ENCODE results near the gene BABAM2.

BABAM2 gene

DNA sequence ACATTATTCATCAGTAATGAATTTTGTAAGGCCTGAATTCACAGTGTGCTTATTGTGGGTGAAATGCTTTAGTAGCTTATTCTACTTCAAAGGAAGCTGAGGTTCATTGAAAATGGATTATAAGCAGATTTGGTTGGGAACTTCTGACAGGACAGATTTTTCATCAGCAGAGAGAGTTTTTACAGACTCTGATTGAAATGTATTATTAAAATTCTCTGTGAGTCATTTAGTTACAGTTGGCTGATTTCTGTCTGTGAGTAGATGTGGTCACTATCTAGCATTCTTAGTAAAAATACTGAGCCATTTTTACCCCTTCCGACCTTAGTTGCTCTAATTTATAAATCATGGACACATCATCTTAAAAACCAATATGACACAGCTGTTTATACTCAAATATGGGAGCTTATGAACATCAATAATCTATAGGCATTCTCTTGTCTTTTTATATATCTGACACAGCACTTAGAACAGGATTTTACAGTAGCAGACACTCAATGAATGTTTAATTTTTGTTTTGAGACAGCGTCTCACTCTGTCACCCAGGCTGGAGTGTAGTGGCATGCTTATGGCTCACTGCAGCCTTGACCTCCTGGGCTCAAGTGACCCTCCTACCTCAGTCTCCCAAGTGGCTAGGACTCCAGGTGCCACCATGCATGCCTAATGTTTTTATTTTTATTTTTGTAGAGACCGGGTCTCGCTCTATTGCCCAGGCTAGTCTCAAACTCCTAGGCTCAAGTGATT lies 239.6 kb downstream of the BABAM2 start:
- no peak for DNase-seq (ENCODE audit: low read depth)

DNA sequence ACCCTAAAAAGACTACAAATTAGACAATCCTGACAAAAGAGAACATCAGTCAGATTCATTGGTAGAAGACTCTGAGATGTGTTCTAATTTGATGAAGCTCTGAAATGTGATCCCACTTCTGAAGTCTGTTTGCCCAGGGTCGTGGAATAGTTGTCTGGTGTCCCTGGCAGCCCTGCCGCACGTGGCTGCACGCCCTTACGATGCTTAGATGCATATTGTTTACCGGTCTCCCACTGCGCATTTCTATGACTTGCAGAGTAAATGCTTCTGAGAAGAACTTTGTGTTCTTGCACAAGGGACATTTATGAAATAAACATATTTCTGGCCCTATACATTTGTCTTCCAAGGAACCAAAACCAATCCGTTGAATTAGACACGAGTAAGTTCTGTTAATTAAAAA lies 243.2 kb downstream of the BABAM2 start:
- DNase-seq (ENCODE audit: low read depth) = no peak

DNA sequence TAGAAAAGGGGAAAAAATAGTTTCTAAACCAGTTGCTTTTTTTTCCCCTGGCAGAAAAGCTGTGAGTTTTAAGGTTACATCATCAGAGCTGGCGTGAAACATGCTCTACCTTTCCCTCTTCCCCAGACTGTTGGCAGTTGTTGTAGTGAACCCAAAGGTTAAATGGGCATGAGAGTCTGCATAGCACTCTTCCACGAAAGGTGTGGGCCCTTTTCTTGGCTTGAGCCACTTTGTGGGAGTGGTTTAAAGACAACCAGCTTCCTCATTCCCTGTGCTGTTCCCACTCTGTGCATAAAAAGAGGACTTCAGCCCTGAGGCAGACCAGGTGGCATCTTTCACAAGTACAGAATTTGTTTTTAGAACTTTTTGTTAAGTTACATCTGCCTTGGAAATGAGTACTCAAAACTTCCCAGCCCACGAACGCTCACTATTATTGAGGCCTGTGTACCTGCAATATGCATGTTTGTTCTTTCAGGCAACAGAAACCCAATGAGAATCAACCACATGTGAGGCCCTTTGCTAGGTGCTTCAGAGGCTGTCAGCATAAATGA lies 243.8 kb downstream of the BABAM2 start:
- DNase-seq (ENCODE audit: low read depth) = no peak

DNA sequence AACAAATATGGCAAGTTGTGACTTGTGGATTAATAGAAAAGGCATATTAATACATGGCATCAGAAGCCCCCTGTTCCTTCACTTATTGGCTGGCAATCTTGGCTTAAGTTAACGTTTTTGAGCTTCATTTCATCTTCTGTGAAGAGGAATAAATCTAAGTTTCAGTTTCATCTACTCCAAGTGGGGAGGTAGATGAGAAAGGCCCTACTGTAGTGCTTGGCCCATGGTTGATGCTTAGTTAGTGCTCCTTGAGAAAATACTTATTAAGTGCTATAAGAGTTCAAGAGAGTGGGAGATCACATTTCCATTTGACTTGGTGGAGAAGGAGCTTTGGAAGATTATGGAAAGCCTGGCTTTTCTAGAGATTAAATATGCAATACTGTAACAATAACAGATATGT lies 244.3 kb downstream of the BABAM2 start:
- DNase-seq (ENCODE audit: low read depth) = no peak

DNA sequence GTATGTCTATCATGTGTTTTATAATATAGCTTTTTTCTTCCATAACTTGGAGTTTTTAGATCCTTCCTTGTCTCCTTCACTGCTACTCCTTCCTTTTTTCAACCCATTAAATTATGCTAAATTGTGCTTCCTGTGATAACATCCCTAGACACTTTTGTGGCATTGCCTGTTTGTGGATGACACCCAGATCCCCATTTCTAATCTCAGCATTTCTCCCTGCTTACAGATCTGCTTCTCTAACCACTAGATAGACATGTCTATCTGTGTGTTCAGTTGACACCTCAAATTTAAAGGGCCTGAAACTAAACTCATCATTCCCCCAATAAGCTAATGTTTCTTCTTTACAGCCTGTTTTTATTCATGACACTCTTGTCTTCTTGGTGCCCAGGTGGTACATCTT lies 244.8 kb downstream of the BABAM2 start:
- no peak for DNase-seq (ENCODE audit: low read depth)

DNA sequence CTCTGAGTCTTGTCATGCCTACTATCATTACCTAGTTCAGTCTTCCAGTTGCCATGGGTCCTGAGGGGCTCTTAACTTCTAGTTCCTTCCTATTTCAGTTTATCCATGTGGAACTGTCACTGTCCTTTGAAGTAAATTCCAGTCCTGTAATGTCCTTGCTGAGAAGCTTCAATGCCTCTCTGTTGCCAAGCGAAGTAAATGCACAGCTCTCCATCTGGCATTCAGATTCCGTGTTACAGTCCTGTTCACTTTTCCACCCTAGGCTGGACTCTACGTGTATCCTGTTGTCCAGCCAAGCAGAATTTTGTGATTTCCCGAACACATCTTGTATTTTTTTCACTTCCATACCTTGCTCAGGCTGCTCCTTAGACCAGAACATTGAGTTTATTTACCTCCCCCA lies 245.3 kb downstream of the BABAM2 start:
- DNase-seq (ENCODE audit: low read depth) = no peak

DNA sequence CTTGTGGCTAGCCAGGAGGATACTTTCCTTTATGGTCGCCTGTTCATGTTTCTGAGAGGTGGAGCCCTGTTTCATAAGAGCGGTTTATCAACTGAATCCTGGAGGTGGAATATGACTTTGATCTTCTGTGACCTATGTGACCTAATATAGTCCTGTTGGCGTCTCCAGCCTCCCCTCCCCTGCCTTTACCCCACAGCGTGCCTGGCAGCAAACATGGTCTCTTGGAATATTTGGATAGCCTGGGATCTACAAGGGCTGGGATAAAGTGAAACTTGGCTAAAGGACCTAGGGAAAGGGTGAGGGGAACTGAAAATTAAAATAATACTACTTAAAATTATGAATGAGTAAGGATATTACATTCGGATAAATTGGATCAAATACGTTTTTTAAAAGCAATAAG lies 246.0 kb downstream of the BABAM2 start:
- DNase-seq (ENCODE audit: low read depth) = no peak

DNA sequence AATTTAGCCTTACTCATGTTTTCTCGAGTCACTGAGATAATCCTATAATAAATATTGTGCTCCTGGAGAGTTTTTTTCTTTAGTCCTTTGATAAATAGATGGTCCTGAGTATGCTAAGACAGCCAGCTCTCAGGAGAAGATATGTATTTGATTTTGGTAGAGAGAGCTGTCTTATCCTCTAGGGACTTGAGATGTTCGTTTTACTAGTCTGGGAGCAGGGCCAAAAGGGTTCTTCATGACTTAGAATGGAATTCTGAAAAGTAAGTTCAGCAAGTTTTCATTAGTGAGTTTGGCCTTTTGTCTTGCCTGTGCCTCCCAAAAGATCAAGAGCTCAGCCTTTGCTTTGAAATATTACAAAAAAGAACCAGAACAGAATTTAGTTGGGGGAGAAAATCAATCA lies 246.7 kb downstream of the BABAM2 start:
- no peak for DNase-seq (ENCODE audit: low read depth)

DNA sequence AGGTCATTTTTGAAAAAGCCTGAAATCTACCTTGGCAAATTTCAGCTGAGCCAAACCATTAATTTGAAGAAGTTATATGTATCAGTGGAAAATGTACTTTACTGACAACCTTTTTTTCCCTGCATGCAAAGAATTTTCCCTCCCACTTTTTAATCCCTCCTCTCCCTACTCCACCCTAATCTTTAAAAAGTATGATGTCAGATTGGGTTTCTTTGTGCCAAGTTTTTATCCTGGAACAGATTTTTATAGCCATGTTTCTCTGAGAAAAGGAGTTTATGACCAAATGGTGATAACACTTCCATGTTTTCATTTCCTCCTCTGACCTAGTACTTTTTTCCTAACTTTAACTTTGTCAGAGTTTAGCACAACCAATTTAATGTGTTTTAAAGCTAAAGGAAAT lies 251.9 kb downstream of the BABAM2 start:
- DNase-seq (ENCODE audit: low read depth) = no peak

DNA sequence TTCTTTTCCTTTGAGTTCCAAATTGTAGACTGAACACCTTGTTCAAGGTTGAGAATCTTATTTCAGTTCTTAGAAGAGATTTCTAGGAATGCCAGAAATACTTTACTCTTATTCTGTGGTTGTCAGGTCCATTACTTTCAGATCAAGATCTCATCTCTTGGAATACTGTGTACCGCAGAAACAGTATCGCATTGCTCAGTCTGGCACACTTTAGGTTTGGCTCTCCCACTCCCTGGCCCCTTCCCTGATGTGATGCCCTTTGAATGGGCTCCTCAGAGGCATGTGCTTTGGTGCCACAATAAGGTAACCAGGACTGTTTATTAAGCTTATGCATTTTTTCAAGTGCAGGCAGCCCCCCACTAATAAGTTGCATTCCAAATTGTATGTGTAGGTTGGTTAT lies 257.5 kb downstream of the BABAM2 start:
- no peak for DNase-seq (ENCODE audit: low read depth)

DNA sequence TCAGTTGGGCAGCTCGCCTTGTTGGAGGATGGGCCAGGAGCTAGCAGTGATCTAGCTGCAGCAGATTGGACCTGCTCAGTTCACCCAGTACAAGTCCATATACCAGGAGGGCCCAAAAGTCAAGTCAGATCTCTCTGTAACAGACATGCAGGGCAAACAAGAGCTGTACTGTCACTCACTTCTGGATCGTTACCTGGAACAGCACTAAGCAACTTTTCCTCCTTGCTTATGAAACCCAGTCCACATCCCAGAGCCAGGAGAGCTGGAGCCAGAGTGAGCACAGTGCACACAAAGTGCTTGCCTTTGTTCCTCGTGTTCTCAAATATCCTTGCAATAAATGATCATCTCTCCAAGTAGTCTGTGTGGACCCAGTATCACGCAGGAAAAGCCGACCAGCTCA lies 258.0 kb downstream of the BABAM2 start:
- DNase-seq (ENCODE audit: low read depth) = no peak

DNA sequence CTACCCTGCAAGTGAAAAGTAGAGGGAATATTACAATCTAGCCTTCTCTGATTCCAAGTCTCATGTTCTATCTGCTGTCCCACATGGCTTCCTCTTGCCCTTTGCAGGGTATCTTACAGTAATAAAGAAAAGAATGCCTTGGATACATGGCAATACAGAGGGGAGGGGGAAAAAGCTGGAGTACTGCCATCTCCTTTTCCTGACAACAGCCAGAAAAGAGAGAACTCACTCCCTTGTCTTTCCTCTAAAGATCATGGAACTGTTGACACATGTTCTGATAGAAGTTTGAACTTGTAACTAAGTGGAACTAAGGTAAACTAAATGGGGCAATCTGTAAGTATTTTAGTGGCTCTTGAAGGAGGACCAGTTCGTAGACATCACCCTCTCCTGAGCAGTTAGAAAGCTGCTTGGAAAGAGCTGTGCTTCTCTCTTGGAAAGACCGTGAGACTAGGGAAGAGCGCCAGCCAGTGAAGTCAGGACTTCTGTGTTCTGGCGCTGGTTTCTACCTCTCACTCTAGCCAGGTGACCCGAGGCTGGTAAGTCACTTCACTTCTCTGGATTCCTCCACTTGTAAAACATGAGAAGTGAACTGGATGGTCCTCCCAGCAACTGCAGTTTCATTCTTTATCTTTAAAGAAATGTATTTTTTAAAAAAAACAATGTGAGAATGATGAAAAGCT lies 259.8 kb downstream of the BABAM2 start:
- DNase-seq (ENCODE audit: low read depth) = no peak

DNA sequence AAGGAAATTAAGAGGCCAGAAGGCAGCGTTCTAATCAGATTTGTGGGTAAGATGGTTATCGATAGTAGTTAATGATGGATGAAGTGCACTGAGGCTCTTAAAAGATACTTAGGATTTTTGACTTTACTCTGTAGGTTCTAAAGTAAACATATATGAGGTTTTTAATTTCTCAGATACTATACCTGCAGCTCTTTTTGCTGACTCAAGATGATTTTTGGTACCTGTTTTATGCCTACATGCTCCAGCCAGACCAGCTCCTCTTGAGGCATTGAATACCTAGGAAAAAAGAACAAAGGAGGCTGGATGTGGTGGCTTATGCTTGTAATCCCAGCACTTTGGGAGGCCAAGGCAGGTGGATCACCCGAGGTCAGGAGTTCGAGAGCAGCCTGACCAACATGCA lies 260.5 kb downstream of the BABAM2 start:
- DNase-seq (ENCODE audit: low read depth) = no peak

DNA sequence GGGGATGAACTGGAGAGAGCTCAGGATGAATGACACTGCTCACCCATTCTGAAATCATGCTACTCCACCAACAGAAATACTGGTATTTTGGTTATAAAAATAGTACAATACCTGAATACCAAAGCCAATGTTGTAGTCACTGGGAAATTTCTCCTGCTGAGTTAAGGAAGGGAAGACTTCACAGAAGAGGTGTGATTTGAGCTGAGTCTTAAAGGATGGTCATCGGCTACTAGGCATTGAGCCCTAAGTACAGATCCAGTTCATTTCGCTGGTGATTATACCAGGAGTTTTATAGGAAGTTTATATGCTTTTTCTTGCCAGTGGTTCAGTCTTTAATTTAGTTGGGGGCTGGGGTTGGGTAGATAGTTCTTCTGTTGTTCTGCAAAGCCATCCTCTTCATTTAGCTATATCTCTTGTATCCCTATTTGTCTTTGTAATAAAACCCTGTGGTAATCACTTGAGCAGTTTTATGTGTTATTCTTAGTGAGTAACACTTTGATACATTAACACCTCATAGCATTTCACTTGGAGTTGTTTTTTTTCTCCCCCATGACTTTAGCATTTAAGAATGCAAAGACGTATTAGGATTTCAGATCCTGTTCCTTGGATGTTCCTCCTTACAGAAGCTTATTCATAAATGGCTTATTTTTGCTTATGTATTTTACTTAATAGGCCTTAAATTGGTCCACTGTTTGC lies 262.2 kb downstream of the BABAM2 start:
- DNase-seq (ENCODE audit: low read depth) = no peak

DNA sequence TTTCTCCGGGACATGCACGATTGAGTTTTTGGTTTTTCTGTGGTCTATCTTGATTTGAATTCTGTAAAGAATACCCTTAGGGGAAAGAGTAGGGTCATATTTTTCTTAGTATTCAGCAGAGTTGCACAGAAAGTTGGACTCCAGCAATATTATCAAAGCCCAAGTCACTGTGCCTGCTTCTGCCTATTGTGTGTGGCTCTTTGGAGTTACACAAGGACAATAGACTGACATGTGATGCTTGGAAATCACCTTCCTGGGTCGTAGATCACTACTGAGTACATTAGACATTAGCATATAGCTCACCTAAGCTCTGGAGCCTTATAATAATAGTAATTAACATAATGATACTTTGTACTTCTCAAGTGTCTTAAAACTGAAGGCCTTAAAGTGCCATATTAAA lies 263.3 kb downstream of the BABAM2 start:
- DNase-seq (ENCODE audit: low read depth) = no peak

DNA sequence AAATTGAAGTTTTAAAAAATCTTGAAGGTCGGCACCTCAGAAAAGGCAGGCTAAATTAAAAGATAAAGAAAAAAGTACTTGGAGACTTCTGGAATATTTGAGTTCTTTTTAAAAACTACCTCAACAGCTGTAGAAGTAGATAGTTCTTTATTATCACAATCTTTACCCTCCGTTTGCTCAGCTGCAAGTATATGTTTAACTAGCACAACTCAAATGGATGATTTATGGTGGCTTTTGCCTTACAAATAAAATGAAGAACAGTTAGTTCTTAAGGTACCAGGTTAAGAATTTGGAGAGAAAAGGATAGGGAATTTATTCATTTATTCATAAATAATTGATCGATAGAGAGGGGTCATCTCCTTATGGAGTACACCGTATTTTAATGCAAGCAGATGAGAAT lies 264.6 kb downstream of the BABAM2 start:
- no peak for DNase-seq (ENCODE audit: low read depth)

DNA sequence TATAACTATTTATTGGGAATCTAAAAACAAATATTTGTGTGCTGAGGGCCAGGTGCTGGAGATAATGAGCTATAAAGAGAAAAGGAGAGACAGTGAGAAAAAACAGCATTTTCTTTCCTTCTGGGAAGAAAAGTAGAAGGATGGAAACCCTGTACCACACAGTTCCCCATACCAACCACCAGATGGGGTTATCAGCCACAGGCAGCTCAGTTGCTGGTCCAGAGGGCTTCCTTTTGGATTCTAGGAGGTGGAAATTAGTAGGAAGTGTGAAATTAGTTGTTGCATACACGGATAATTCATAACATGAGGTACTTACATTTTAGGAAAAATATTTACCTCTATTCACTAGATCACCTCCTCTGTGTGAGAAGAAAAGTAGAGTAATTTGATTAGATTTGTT lies 265.1 kb downstream of the BABAM2 start:
- DNase-seq (ENCODE audit: low read depth) = no peak

DNA sequence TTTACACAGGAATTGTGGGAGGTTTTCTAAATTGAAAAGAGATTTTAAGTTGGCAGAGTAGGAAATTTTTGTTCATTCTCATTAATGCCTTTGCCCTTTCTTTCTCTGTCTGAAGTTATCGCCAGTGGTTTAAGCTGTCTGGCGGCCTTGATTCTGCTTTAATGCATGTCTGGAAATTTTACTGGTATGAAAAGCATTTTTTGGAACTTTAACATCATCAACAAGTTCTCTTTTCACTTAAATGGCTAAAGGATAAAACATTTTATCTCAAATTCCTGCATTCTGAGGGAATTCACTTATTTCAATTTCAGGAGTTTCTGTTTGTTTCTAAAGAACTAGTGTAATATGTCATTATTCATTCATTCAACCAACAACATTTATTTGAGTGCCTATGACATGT lies 268.3 kb downstream of the BABAM2 start:
- no peak for DNase-seq (ENCODE audit: low read depth)

DNA sequence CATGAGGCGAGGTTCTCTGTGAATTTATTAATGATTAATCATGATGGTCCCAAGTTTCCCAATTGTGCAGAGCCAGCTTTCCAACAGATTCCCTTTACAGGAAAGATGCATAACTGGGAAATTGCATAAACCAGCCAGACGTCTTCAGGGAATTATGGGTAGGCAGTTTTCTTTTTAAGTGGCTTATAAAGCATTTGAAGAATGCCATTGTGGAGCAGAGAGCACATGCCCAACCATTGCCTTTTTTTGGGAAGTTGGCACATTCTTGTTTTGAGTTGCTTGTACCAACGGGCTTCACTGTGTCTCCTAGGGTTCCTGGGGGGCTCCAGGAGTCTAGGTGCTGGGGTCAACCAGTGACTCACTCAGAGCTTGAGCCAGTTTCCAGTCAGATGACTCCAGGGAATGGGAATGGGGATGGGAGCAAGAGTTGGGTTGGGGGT lies 270.5 kb downstream of the BABAM2 start:
- no peak for DNase-seq (ENCODE audit: low read depth)

DNA sequence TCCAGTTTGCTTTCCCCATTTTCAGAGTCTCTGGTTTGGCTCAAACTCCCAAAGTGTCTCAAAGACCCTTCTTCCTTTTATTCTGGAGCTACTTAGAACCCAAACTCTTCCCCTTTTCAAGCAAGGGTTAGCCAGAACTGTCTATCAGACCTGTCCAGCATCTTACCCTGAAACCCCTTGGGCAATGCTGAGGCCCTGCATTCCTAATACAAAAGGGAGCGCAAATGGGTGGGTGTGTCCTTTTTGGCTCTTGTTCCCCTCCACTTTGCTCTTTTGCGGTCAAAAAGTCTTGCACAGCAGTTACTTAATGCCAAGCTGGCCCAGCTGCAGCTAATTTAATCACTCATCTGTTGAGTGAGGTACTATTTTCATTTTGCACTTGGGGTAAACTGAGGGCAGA lies 270.9 kb downstream of the BABAM2 start:
- no peak for DNase-seq (ENCODE audit: low read depth)

DNA sequence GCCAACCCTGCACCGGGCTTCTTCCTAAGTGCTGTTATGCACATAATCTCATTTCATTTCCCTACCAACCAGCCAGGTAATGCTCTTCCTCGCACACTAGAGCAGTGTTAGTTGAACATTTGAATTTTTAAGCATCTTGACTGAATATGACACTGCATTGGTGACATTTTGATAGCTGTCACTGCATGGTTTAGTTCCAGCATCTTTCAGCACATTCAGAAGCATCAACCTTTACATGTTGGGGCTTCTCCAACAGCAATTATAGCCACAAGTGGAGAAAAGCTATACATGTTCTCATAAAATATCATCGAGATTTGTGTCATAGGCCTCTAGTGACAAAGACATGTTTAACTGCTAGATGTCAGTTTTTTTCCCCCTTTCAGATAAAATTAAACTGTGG lies 272.0 kb downstream of the BABAM2 start:
- no peak for DNase-seq (ENCODE audit: low read depth)

DNA sequence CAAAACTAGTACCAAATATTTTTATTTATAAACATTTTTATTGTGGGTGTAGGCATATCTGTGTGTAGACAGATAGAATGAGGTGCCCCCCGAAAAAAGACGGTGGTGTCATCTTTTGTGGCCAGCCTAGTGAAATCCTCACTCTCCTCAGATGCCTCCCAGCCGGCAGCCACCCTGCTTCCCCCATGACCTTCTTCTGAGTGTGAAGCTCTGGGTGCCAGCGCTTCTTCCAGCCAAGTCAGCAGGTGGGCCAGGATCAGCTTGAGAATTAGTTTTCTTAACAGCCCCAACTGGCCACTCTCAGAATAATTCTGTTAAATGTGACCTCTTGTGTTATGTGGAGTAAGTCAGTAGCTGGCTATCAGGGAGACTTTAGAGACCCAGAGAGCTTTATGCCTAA lies 272.5 kb downstream of the BABAM2 start:
- DNase-seq (ENCODE audit: low read depth) = no peak

DNA sequence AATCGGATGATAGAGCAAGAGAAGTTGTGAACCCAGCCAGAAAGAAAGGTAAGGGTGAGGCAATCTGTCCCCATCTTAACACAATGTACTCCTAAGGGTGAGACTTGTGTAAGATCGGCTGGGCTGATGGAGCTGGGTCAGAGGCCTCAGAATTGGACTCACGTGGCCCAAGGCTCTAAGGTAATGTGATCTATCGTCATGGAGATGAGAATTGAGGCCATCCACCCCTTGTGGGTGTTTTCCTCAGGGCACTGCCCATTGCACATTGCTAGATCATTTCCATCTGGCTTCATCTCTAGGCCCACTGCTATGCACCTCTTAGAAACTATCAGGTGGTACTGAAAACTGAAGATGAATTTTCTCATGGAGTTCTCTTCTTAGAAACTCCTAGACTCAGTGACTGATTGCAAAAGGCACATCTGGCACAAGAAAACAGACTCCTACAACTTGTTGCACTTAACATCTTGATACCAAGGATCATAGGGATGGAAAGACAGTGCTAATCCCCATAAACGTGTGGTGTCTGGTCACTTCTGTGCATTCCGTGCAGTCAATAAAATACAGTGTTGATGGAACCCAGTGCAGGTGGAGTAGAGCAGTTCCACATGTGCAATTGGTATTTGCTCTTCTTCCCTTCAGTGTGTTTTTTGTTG lies 273.2 kb downstream of the BABAM2 start:
- no peak for DNase-seq (ENCODE audit: low read depth)

Measured in stimulated activated CD8-positive, alpha-beta memory T cell treated with anti-CD3 and anti-CD28 coated beads, Interleukin-12 subunit alpha, Interleukin-12 subunit beta, amount 100 ng/mL, for 4 hours (primary cell).